Stimulated activated CD4-positive, alpha-beta T cell treated with anti-CD3 and anti-CD28 coated beads, Interleukin-2, amount 100 ng/mL, for 4 hours (primary cell): ENCODE data around the gene MBOAT1.

ENCODE experiments used
- DNase-seq: peaks from one replicate; pipeline ENCODE4 v3.0.0-alpha.2; 2020; ENCODE audit warnings: low read depth

The MBOAT1 gene

GRCh38 chr6:20102397-20103073 is 109.7 kb downstream of the MBOAT1 start:
- DNase-seq = no peak

GRCh38 chr6:20099156-20099555 is 113.1 kb downstream of the MBOAT1 start:
- DNase-seq = no peak

GRCh38 chr6:20098267-20098876 is 113.9 kb downstream of the MBOAT1 start:
- DNase-seq = no peak

GRCh38 chr6:20096536-20096935 is 115.7 kb downstream of the MBOAT1 start:
- DNase-seq = no peak

- DNase-seq = no peak
Measured at GRCh38 chr6:20095436-20095835, 116.8 kb downstream of the MBOAT1 start.

- DNase-seq = no peak
Measured at GRCh38 chr6:20092071-20092566, 120.2 kb downstream of the MBOAT1 start.

- no peak for DNase-seq
Measured at GRCh38 chr6:20086992-20087391, 125.3 kb downstream of the MBOAT1 start.

GRCh38 chr6:20085817-20086216 is 126.5 kb downstream of the MBOAT1 start:
- DNase-seq = no peak

GRCh38 chr6:20084411-20084810 is 127.9 kb downstream of the MBOAT1 start:
- DNase-seq = no peak

- no peak for DNase-seq
Measured at GRCh38 chr6:20071998-20072397, 140.3 kb downstream of the MBOAT1 start.

GRCh38 chr6:20070047-20070446 is 142.2 kb downstream of the MBOAT1 start:
- no peak for DNase-seq

GRCh38 chr6:20069021-20069522 is 143.2 kb downstream of the MBOAT1 start:
- DNase-seq = no peak

GRCh38 chr6:20068421-20068988 is 143.8 kb downstream of the MBOAT1 start:
- DNase-seq = no peak

GRCh38 chr6:20061952-20062351 is 150.3 kb downstream of the MBOAT1 start:
- DNase-seq = no peak

GRCh38 chr6:20060252-20060651 is 152.0 kb downstream of the MBOAT1 start:
- DNase-seq = no peak

- DNase-seq = no peak
Measured at GRCh38 chr6:20058912-20059311, 153.4 kb downstream of the MBOAT1 start.

GRCh38 chr6:20058121-20058905 is 154.0 kb downstream of the MBOAT1 start:
- DNase-seq = no peak

- no peak for DNase-seq
Measured at GRCh38 chr6:20056350-20056992, 155.8 kb downstream of the MBOAT1 start.

- DNase-seq = no peak
Measured at GRCh38 chr6:20055916-20056315, 156.4 kb downstream of the MBOAT1 start.
